ENCODE data around the gene OR6Y1.

Gene OR6Y1

DNA sequence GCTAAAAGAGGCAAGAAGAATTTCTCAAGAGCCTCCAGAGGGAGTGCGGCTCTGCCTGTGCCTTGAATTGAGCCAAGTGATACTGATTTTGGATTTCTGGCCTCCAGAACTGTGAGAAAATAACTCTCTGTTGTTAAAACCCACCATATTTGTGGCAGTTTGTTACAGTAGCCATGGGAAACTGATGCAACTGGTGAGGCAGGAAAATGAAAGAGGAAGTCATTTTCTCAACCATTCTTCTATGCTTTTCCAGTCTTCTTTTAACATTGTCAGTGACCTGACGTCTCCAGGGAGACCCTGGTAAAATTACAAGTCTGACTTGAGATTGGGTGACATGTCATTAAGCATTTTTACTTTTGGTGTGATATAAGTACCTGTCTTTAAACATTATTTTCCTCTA is 10.4 kb upstream of the OR6Y1 start:
- no peak for TF ChIP-seq ZFX (IDR thresholded peaks at IDR 0.05)
- TF ChIP-seq, protein P1, sequence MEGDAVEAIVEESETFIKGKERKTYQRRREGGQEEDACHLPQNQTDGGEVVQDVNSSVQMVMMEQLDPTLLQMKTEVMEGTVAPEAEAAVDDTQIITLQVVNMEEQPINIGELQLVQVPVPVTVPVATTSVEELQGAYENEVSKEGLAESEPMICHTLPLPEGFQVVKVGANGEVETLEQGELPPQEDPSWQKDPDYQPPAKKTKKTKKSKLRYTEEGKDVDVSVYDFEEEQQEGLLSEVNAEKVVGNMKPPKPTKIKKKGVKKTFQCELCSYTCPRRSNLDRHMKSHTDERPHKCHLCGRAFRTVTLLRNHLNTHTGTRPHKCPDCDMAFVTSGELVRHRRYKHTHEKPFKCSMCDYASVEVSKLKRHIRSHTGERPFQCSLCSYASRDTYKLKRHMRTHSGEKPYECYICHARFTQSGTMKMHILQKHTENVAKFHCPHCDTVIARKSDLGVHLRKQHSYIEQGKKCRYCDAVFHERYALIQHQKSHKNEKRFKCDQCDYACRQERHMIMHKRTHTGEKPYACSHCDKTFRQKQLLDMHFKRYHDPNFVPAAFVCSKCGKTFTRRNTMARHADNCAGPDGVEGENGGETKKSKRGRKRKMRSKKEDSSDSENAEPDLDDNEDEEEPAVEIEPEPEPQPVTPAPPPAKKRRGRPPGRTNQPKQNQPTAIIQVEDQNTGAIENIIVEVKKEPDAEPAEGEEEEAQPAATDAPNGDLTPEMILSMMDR (conservative IDR thresholded peaks at IDR 0.05) = no peak
- no peak overlapping the region for H3K27ac ChIP-seq

DNA sequence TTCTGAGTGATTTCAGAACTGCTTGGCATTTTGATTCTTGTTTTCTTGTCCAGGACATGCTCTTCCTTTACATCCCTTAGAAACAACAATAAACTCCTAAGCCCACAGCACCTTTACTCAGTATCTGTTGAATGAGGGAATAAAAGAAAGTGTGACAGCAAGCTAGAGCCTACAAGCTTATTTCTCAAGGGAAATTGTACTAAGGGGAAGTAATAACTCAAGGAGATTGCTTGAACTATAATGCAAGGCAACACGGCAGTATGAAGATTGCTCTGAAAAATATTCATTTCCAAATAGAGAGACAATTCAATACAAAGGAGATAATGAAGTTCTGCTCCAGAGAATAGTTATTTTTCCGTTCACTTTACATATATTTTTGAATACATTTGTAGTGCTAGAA is 9.6 kb upstream of the OR6Y1 start:
- TF ChIP-seq, protein P1 (conservative IDR thresholded peaks at IDR 0.05) = no peak
- TF ChIP-seq ZFX (IDR thresholded peaks at IDR 0.05) = no peak
- no peak overlapping the region for H3K27ac ChIP-seq

DNA sequence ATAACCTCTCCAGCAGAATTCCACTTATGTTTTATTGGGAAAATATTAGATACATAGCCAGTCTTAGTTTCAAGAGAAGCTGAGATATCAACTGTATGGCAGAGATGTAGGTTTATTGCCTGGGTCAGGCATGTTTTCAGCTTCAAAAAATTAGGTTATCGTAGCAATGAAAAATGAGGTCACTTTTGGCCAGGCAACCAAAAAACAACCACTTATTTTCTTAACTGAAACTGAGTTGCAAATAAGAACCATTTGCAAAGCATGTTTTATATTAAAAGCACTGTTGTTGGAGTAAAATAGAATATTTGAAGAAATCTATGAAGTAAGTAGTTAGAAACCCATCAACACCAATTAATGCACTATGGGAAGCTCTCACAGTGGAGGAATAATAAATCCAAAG is 5.5 kb upstream of the OR6Y1 start:
- H3K27ac ChIP-seq = no peak overlapping the region
- TF ChIP-seq, protein P1 (conservative IDR thresholded peaks at IDR 0.05) = no peak
- no peak for TF ChIP-seq ZFX (IDR thresholded peaks at IDR 0.05)

DNA sequence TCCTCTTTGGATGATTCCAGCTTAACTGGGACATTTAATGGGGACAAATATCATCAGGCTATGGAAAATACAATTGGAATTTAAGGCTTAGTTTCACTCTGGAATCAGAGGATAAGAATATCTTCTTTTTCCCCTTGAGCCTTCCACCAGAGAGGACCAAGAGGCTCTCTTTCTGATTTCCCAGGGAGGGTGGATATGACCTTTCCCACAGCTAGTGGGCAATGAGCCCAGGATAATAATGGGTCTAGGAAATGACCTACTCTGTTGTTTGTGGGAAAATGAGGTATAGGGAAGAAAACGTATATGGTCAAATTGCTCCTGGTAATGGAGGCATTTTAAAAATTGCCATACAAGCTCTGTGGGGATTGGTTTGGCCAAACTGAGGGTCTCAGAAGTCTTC is 1.9 kb downstream of the OR6Y1 start:
- TF ChIP-seq, protein P1 (conservative IDR thresholded peaks at IDR 0.05) = no peak
- TF ChIP-seq ZFX (IDR thresholded peaks at IDR 0.05) = no peak

DNA sequence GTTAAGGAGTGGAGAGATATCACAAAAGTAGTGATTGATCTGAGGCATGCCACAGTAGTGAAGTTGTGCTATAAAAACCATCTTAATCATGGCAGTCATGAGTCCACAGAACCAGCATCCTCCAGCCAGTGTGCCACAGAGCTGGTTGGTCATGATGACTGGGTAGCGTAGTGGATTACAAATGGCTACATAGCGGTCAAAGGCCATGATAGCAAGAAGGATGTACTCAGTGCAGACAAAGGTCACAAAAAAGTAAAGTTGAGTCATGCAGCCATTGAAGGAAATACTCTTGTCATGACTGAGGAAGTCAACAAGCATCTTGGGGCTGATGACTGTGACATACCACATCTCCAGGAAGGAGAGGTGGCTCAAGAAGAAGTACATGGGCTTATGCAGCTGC is 6.7 kb downstream of the OR6Y1 start:
- H3K27ac ChIP-seq = no peak overlapping the region
- TF ChIP-seq, protein P1 (conservative IDR thresholded peaks at IDR 0.05) = no peak
- no peak for TF ChIP-seq ZFX (IDR thresholded peaks at IDR 0.05)

More for the DNA sequence above, 1.9 kb downstream of the OR6Y1 start:
- H3K27ac ChIP-seq = no peak overlapping the region

DNA sequence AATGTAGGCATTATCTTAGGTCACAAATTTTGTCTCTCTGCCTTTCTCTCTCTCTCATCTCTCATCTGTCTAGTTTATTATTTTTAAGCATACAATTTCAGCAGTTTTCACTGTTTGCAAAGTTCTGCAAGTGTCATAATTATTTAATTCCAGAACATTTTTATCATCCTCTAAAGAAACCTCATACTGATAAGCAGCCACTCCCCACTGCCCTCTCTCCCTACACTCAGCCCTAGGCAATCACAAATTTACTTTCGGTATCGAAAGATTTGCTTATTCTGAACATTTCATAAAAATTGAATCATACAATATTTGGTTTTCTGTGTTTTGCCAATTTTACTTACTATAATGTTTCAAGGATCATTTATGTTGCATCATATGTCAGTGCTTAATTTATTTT is 16.6 kb downstream of the OR6Y1 start:
- TF ChIP-seq, protein P1 (conservative IDR thresholded peaks at IDR 0.05) = no peak
- TF ChIP-seq ZFX (IDR thresholded peaks at IDR 0.05) = no peak
- H3K27ac ChIP-seq = no peak overlapping the region

DNA sequence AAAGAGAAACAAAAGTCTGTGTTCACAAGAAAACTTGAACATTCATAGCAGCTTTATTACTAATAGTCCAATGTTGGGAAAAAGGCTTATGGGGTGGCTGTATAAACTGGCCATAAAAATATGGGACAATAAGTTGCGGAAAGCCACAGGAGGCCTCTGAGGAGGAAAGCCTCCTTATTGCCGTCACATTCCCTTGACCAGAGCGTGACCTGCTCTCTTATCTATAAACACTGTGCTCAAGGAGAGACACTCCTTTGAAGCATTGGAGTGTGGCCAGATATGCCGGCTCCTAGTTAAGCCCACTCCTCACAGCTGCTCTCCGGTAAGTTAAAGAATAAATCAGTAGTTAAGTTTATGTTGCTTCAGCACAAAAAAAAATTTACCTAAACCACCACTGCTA is 19.7 kb downstream of the OR6Y1 start:
- TF ChIP-seq, protein P1 (conservative IDR thresholded peaks at IDR 0.05) = no peak
- no peak for TF ChIP-seq ZFX (IDR thresholded peaks at IDR 0.05)
- no peak overlapping the region for H3K27ac ChIP-seq

All from C4-2B (cell line).